ENCODE results near the gene CARD10.

The CARD10 gene

GRCh38 chr22:37519268-37520195 is at the start of gene CARD10:
CARD10 (minus strand) TSS chr22:37519415; CDS start chr22:37519200, 215 bp downstream.
- H3K27ac ChIP-seq (ENCODE audit: low read length) = no peak within 1 kb of the TSS
- peaks cover 27% of the 10 kb centered on the region for H3K27me3 ChIP-seq (ENCODE audit: control insufficient read depth, insufficient read depth, low read length)
- H3K9ac ChIP-seq (ENCODE audit: low read length) = no peak within 1 kb of the TSS
- no peaks in the 10 kb centered on the region for H3K9me3 ChIP-seq (ENCODE audit: control insufficient read depth, low read depth, low read length)
- H3K36me3 ChIP-seq (ENCODE audit: control insufficient read depth, low read depth, low read length) = no peaks in the 10 kb centered on the region
- no peaks in the 10 kb centered on the region for H3K4me1 ChIP-seq (ENCODE audit: control insufficient read depth, low read depth, low read length)
- H3K4me3 ChIP-seq (ENCODE audit: low read length) = peak within 1 kb of the TSS; percentile 43

GRCh38 chr22:37568448-37569008 is 49.3 kb upstream of the CARD10 start:
- Histone ChIP-seq H3K9me3 (ENCODE audit: control insufficient read depth, low read depth, low read length) (no peaks in the 10 kb centered on the region), H3K4me3 (ENCODE audit: low read length) (no peak overlapping the region), H3K27me3 (ENCODE audit: control insufficient read depth, insufficient read depth, low read length) (no peaks in the 10 kb centered on the region), H3K27ac (ENCODE audit: low read length) (no peak overlapping the region), H3K9ac (ENCODE audit: low read length) (no peak overlapping the region), H3K4me1 (ENCODE audit: control insufficient read depth, low read depth, low read length) (peaks cover 12% of the 10 kb centered on the region), H3K36me3 (ENCODE audit: control insufficient read depth, low read depth, low read length) (no peaks in the 10 kb centered on the region)

- Histone ChIP-seq H3K27ac (ENCODE audit: low read length) (no peak overlapping the region), H3K4me1 (ENCODE audit: control insufficient read depth, low read depth, low read length) (peaks cover 18% of the 10 kb centered on the region), H3K36me3 (ENCODE audit: control insufficient read depth, low read depth, low read length) (no peaks in the 10 kb centered on the region), H3K9ac (ENCODE audit: low read length) (no peak overlapping the region), H3K9me3 (ENCODE audit: control insufficient read depth, low read depth, low read length) (no peaks in the 10 kb centered on the region), H3K4me3 (ENCODE audit: low read length) (no peak overlapping the region), H3K27me3 (ENCODE audit: control insufficient read depth, insufficient read depth, low read length) (no peaks in the 10 kb centered on the region)
Observed at GRCh38 chr22:37568012-37568411, 48.8 kb upstream of the CARD10 start.

- Histone ChIP-seq H3K27me3 (ENCODE audit: control insufficient read depth, insufficient read depth, low read length) (peaks cover 6% of the 10 kb centered on the region), H3K4me3 (ENCODE audit: low read length) (no peak overlapping the region), H3K9ac (ENCODE audit: low read length) (no peak overlapping the region), H3K36me3 (ENCODE audit: control insufficient read depth, low read depth, low read length) (no peaks in the 10 kb centered on the region), H3K27ac (ENCODE audit: low read length) (no peak overlapping the region), H3K9me3 (ENCODE audit: control insufficient read depth, low read depth, low read length) (no peaks in the 10 kb centered on the region), H3K4me1 (ENCODE audit: control insufficient read depth, low read depth, low read length) (peaks cover 18% of the 10 kb centered on the region)
Observed at GRCh38 chr22:37566903-37567798, 47.9 kb upstream of the CARD10 start.

GRCh38 chr22:37566329-37566837 is 47.2 kb upstream of the CARD10 start:
- Histone ChIP-seq H3K4me1 (ENCODE audit: control insufficient read depth, low read depth, low read length) (peaks cover 24% of the 10 kb centered on the region), H3K27ac (ENCODE audit: low read length) (no peak overlapping the region), H3K27me3 (ENCODE audit: control insufficient read depth, insufficient read depth, low read length) (peaks cover 14% of the 10 kb centered on the region)

GRCh38 chr22:37565830-37566229 is 46.6 kb upstream of the CARD10 start:
- Histone ChIP-seq H3K4me3 (ENCODE audit: low read length) (no peak overlapping the region), H3K36me3 (ENCODE audit: control insufficient read depth, low read depth, low read length) (no peaks in the 10 kb centered on the region), H3K27ac (ENCODE audit: low read length) (no peak overlapping the region), H3K27me3 (ENCODE audit: control insufficient read depth, insufficient read depth, low read length) (peaks cover 19% of the 10 kb centered on the region), H3K4me1 (ENCODE audit: control insufficient read depth, low read depth, low read length) (peaks cover 26% of the 10 kb centered on the region), H3K9ac (ENCODE audit: low read length) (no peak overlapping the region), H3K9me3 (ENCODE audit: control insufficient read depth, low read depth, low read length) (no peaks in the 10 kb centered on the region)

More at GRCh38 chr22:37566329-37566837, 47.2 kb upstream of the CARD10 start:
- Histone ChIP-seq H3K9me3 (ENCODE audit: control insufficient read depth, low read depth, low read length) (no peaks in the 10 kb centered on the region), H3K9ac (ENCODE audit: low read length) (no peak overlapping the region), H3K36me3 (ENCODE audit: control insufficient read depth, low read depth, low read length) (no peaks in the 10 kb centered on the region), H3K4me3 (ENCODE audit: low read length) (no peak overlapping the region)

- no peak overlapping the region for H3K9ac ChIP-seq (ENCODE audit: low read length)
- peaks cover 22% of the 10 kb centered on the region for H3K4me1 ChIP-seq (ENCODE audit: control insufficient read depth, low read depth, low read length)
- no peak overlapping the region for H3K4me3 ChIP-seq (ENCODE audit: low read length)
- no peak overlapping the region for H3K27ac ChIP-seq (ENCODE audit: low read length)
- peaks cover 30% of the 10 kb centered on the region for H3K27me3 ChIP-seq (ENCODE audit: control insufficient read depth, insufficient read depth, low read length)
- H3K36me3 ChIP-seq (ENCODE audit: control insufficient read depth, low read depth, low read length) = no peaks in the 10 kb centered on the region
- H3K9me3 ChIP-seq (ENCODE audit: control insufficient read depth, low read depth, low read length) = no peaks in the 10 kb centered on the region
Observed at GRCh38 chr22:37564111-37564711, 45.0 kb upstream of the CARD10 start.

GRCh38 chr22:37563153-37564081 is 44.2 kb upstream of the CARD10 start:
- H3K9me3 ChIP-seq (ENCODE audit: control insufficient read depth, low read depth, low read length) = no peaks in the 10 kb centered on the region
- H3K9ac ChIP-seq (ENCODE audit: low read length) = no peak overlapping the region
- no peaks in the 10 kb centered on the region for H3K36me3 ChIP-seq (ENCODE audit: control insufficient read depth, low read depth, low read length)
- peaks cover 20% of the 10 kb centered on the region for H3K4me1 ChIP-seq (ENCODE audit: control insufficient read depth, low read depth, low read length)
- no peak overlapping the region for H3K4me3 ChIP-seq (ENCODE audit: low read length)
- H3K27ac ChIP-seq (ENCODE audit: low read length) = no peak overlapping the region
- H3K27me3 ChIP-seq (ENCODE audit: control insufficient read depth, insufficient read depth, low read length) = peaks cover 36% of the 10 kb centered on the region

GRCh38 chr22:37562049-37562875 is 43.0 kb upstream of the CARD10 start:
- Histone ChIP-seq H3K27me3 (ENCODE audit: control insufficient read depth, insufficient read depth, low read length) (peaks cover 43% of the 10 kb centered on the region), H3K36me3 (ENCODE audit: control insufficient read depth, low read depth, low read length) (no peaks in the 10 kb centered on the region), H3K4me1 (ENCODE audit: control insufficient read depth, low read depth, low read length) (peaks cover 20% of the 10 kb centered on the region), H3K27ac (ENCODE audit: low read length) (no peak overlapping the region), H3K9ac (ENCODE audit: low read length) (peak overlapping the region; percentile 10), H3K9me3 (ENCODE audit: control insufficient read depth, low read depth, low read length) (no peaks in the 10 kb centered on the region), H3K4me3 (ENCODE audit: low read length) (no peak overlapping the region)

Measured in iPS-18a (cell line).